Measurements from ENCODE around the gene FAM13C. TPM values are rescaled to one million over a fixed set of nuclear protein-coding genes. Genes with fewer than 3 reads are reported as not detected.

The FAM13C gene
- total RNA-seq, 1 donor from 2014 or later: not detected

- TF ChIP-seq CTCF (conservative IDR thresholded peaks at IDR 0.05; ENCODE audit: low read depth, low read length): no peak
These were observed 48.1 kb downstream of the FAM13C start for GRCh38 chr10:59314268-59314667.

GRCh38 chr10:59312247-59312646 is 50.1 kb downstream of the FAM13C start:
- no peak for DNase-seq (ENCODE audit: low read depth)
- H3K4me3 ChIP-seq (ENCODE audit: low read depth, low read length): no peak overlapping the region
- TF ChIP-seq CTCF (conservative IDR thresholded peaks at IDR 0.05; ENCODE audit: low read depth, low read length): no peak

More at GRCh38 chr10:59314268-59314667, 48.1 kb downstream of the FAM13C start:
- no peak overlapping the region for H3K4me3 ChIP-seq (ENCODE audit: low read depth, low read length)
- DNase-seq (ENCODE audit: low read depth): no peak

DNA sequence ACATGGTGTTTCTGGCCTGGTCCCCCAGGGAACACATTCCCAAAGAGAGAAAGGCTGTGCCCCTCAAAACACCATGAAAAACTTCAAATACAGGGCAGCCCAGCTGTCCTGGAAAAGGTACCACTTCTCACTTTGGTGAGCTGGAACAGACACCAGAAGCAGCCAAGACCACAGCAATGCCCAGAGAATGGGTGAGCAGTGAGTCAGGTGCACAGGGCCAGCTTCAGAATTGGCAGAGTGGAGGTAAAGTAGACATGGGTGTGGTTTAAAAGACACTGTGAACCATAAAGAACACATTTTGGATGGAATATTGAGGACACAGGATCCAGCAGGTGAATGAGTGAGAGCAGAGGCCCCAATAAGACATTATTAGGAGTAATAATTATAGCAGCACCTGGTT is 51.3 kb downstream of the FAM13C start:
- no peak for TF ChIP-seq CTCF (conservative IDR thresholded peaks at IDR 0.05; ENCODE audit: low read depth, low read length)
- H3K4me3 ChIP-seq (ENCODE audit: low read depth, low read length): no peak overlapping the region
- no peak for DNase-seq (ENCODE audit: low read depth)

- no peak for DNase-seq (ENCODE audit: low read depth)
- no peak overlapping the region for H3K4me3 ChIP-seq (ENCODE audit: low read depth, low read length)
- TF ChIP-seq CTCF (conservative IDR thresholded peaks at IDR 0.05; ENCODE audit: low read depth, low read length): no peak
These were observed 51.9 kb downstream of the FAM13C start for GRCh38 chr10:59310324-59310914.

GRCh38 chr10:59304521-59305097 is 57.7 kb downstream of the FAM13C start:
- TF ChIP-seq CTCF (conservative IDR thresholded peaks at IDR 0.05; ENCODE audit: low read depth, low read length): no peak

GRCh38 chr10:59303018-59303417 is 59.3 kb downstream of the FAM13C start:
- no peak for TF ChIP-seq CTCF (conservative IDR thresholded peaks at IDR 0.05; ENCODE audit: low read depth, low read length)
- H3K4me3 ChIP-seq (ENCODE audit: low read depth, low read length): no peak overlapping the region
- no peak for DNase-seq (ENCODE audit: low read depth)

More at GRCh38 chr10:59304521-59305097, 57.7 kb downstream of the FAM13C start:
- no peak for DNase-seq (ENCODE audit: low read depth)
- H3K4me3 ChIP-seq (ENCODE audit: low read depth, low read length): no peak overlapping the region

DNA sequence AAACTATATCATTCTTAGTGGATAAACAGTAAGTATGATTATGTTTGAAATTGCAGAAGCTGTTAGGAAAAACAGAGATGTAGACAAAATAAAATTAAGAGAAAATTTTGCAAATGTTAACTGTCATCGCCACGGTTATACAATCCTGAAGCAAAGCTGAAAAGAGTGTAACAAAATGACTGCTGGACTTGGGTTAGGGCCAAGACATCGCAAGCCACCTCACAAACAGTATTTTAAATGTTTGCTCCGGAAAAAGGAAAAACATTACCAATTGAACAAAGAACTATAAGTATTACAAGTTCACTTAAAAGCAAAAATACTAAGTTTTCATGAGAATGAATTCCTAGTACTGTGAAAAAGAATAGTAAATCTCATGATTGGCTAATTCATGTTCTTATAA is 60.0 kb downstream of the FAM13C start:
- DNase-seq (ENCODE audit: low read depth): no peak
- H3K4me3 ChIP-seq (ENCODE audit: low read depth, low read length): no peak overlapping the region
- no peak for TF ChIP-seq CTCF (conservative IDR thresholded peaks at IDR 0.05; ENCODE audit: low read depth, low read length)

Data from epithelial cell of proximal tubule (primary cell).